ENCODE results near the gene DBNL.

GRCh38 chr7:44079331-44080021, 35.0 kb downstream of the DBNL start:
- TF ChIP-seq POLR2AphosphoS5 (IDR thresholded peaks at IDR 0.05; ENCODE audit: insufficient read depth in 1 of 2, low read depth in 1 of 2) (no peak), CTCF (IDR thresholded peaks at IDR 0.05) (no peak)
